Measurements from ENCODE around the gene CERK. TPM values are rescaled to one million over a fixed set of nuclear protein-coding genes. Genes with fewer than 3 reads are reported as not detected.

The CERK gene
- total RNA-seq: 23.2 and 27.5 TPM in 2 replicates

GRCh38 chr22:46737976-46738646 lies at the start of gene CERK:
CERK (minus strand) TSS chr22:46738252; CDS start chr22:46738148, 104 bp downstream.

GRCh38 chr22:46762238-46763050 lies 24.4 kb upstream of the CERK start, which contains the start of gene TBC1D22A:
TBC1D22A (plus strand) TSS chr22:46762650; CDS start chr22:46762787, 137 bp downstream.

Other genes with a start within 250 kb of the CERK start
- 0.64 and 0.94 TPM in 2 replicates for gene CELSR1, start 200.6 kb downstream of the CERK start, total RNA-seq
- 10.0 and 10.2 TPM in 2 replicates for gene GRAMD4, start 117.9 kb downstream of the CERK start, total RNA-seq
- gene TBC1D22A, start 24.4 kb upstream of the CERK start, total RNA-seq: 12.5 and 15.0 TPM in 2 replicates

All from cardiac ventricle fibroblast (primary cell).